GM23338 (cell line): Measurements from ENCODE around the gene COPB2. TPM values are rescaled to one million over a fixed set of nuclear protein-coding genes. Genes with fewer than 3 reads are reported as not detected.

Experiments used
- ATAC-seq: fragments of 200-7000 bp; cut with Tn5 transposase; 3 replicates; pipeline ENCODE4 v1.9.1; 2020
- DNase-seq: peaks from one replicate; pipeline ENCODE4 v3.0.0-alpha.2; 2015; ENCODE audit warnings: low spot score
- H2AFZ ChIP-seq: fragments of 200-600 bp; sonication (generic); 2 replicates; pipeline ENCODE4 v1.8.0; 2016; ENCODE audit warnings: antibody characterized with exemption, mild to moderate bottlenecking, moderate library complexity
- H3F3A ChIP-seq: fragments of 200-600 bp; sonication (generic); replicated peaks from 2 replicates; pipeline ENCODE4 v1.8.0; 2017; ENCODE audit warnings: antibody characterized with exemption, mixed run types, low read depth
- H3K27ac ChIP-seq: fragments of 200-600 bp; sonication (generic); 2 replicates; pipeline ENCODE4 v1.6.1; 2016; ENCODE audit warnings: low read depth
- H3K27me3 ChIP-seq: fragments of 200-600 bp; sonication (generic); 2 replicates; pipeline ENCODE4 v1.8.0; 2016; ENCODE audit warnings: mild to moderate bottlenecking, mixed run types, moderate library complexity; ENCODE audit not compliant: insufficient read depth
- H3K36me3 ChIP-seq: fragments of 200-600 bp; sonication (generic); 2 replicates; pipeline ENCODE4 v1.8.0; 2016; ENCODE audit warnings: mild to moderate bottlenecking; ENCODE audit not compliant: insufficient read depth
- H3K4me1 ChIP-seq: fragments of 200-600 bp; sonication (generic); 2 replicates; pipeline ENCODE4 v1.8.0; 2016; ENCODE audit warnings: mild to moderate bottlenecking, moderate library complexity; ENCODE audit not compliant: insufficient read depth
- H3K4me2 ChIP-seq: fragments of 200-600 bp; sonication (generic); 2 replicates; pipeline ENCODE4 v1.7.1; 2017; ENCODE audit warnings: mixed run types
- H3K4me3 ChIP-seq: fragments of 200-600 bp; sonication (generic); 2 replicates; pipeline ENCODE4 v1.6.1; 2016; ENCODE audit warnings: mixed run types
- H3K79me2 ChIP-seq: fragments of 200-600 bp; sonication (generic); replicated peaks from 2 replicates; pipeline ENCODE4 v1.8.0; 2017; ENCODE audit warnings: mild to moderate bottlenecking; ENCODE audit not compliant: insufficient read depth
- H3K9me2 ChIP-seq: fragments of 200-600 bp; sonication (generic); 2 replicates; pipeline ENCODE4 v1.8.0; 2017; ENCODE audit not compliant: insufficient read depth
- H4K20me1 ChIP-seq: fragments of 200-600 bp; sonication (generic); replicated peaks from 2 replicates; pipeline ENCODE4 v1.8.0; 2017; ENCODE audit warnings: mild to moderate bottlenecking; ENCODE audit not compliant: insufficient read depth
- H3K27ac Mint-ChIP-seq: 2 replicates; pipeline ENCODE4 v1.8.0; 2020; ENCODE audit warnings: inconsistent platforms, mild to moderate bottlenecking, moderate library complexity, mixed read lengths
- H3K27me3 Mint-ChIP-seq: 3 replicates; pipeline ENCODE4 v1.8.0; 2022; ENCODE audit warnings: low read depth, mild to moderate bottlenecking, moderate library complexity, mixed read lengths, inconsistent platforms; ENCODE audit not compliant: insufficient read depth, poor library complexity
- H3K36me3 Mint-ChIP-seq: 3 replicates; pipeline ENCODE4 v1.8.0; 2021; ENCODE audit warnings: low read depth, mild to moderate bottlenecking, inconsistent platforms, moderate library complexity, mixed read lengths
- H3K4me1 Mint-ChIP-seq: 3 replicates; pipeline ENCODE4 v1.8.0; 2020; ENCODE audit warnings: mild to moderate bottlenecking, inconsistent platforms, mixed read lengths
- H3K4me3 Mint-ChIP-seq: 3 replicates; pipeline ENCODE4 v1.8.0; 2021; ENCODE audit warnings: moderate library complexity, mild to moderate bottlenecking, inconsistent platforms, mixed read lengths
- H3K9me3 Mint-ChIP-seq: 3 replicates; pipeline ENCODE4 v1.8.0; 2020; ENCODE audit warnings: moderate library complexity, mild to moderate bottlenecking, inconsistent platforms, mixed read lengths
- CREB1 ChIP-seq: fragments of 250-450 bp; sonication (Bioruptor Pico); IDR thresholded peaks from 2 replicates; pipeline ENCODE4 v1.5.0; 2020; ENCODE audit warnings: low read depth, mild to moderate bottlenecking, moderate library complexity
- EZH2phosphoT487 ChIP-seq: fragments of 200-600 bp; sonication (generic); IDR thresholded peaks from one replicate; pipeline ENCODE4 v1.8.1; 2018; ENCODE audit warnings: antibody characterized with exemption; ENCODE audit not compliant: unreplicated experiment
- POLR2AphosphoS5 ChIP-seq: IDR thresholded peaks from 2 replicates; pipeline ENCODE4 v1.6.1; 2016; ENCODE audit warnings: antibody characterized with exemption, low read depth
- polyA plus RNA-seq: library from polyadenylated mRNA; unstranded; fragments of >200 nt; fragmentation: Nextera tagmentation; extraction: Ambion mirVana; gene quantifications from 2 replicates; pipeline ENCODE4 v1.2.1, GENCODE V29; 2016
- total RNA-seq: library from RNA; depleted of rRNA; stranded (reverse); fragments of >200 nt; shearing (Covaris generic); gene quantifications from 2 replicates; pipeline ENCODE4 v1.2.3, GENCODE V29; 2014
- TF ChIP-seq, protein P1 (sequence below), 2 experiments: fragments of 200-600 bp in 1 of 2; sonication (generic) in 1 of 2; conservative IDR thresholded peaks; 2 replicates each; pipeline versions ENCODE4 v1.5.1 to v1.6.1; 2016 to 2017; ENCODE audit warnings: antibody characterized with exemption in 2 of 2, low read depth in 2 of 2, mild to moderate bottlenecking in 2 of 2, moderate library complexity in 1 of 2
- TF ChIP-seq, protein P2 (sequence below): IDR thresholded peaks from one replicate; pipeline ENCODE4 v1.6.1; 2018; ENCODE audit warnings: antibody characterized with exemption; ENCODE audit not compliant: unreplicated experiment
- TF ChIP-seq, protein P3 (sequence below): IDR thresholded peaks from 2 replicates; pipeline ENCODE4 v1.6.1; 2016; ENCODE audit warnings: antibody characterized with exemption
- TF ChIP-seq, protein P4 (sequence below): fragments of 250-450 bp; sonication (Bioruptor Pico); IDR thresholded peaks from 2 replicates; pipeline ENCODE4 v1.5.0; 2020; ENCODE audit warnings: mild to moderate bottlenecking, moderate library complexity

The COPB2 gene
- total and polyA plus RNA-seq, 2 experiments from 2014 or later: 48.2 to 89.1 TPM

DNA sequence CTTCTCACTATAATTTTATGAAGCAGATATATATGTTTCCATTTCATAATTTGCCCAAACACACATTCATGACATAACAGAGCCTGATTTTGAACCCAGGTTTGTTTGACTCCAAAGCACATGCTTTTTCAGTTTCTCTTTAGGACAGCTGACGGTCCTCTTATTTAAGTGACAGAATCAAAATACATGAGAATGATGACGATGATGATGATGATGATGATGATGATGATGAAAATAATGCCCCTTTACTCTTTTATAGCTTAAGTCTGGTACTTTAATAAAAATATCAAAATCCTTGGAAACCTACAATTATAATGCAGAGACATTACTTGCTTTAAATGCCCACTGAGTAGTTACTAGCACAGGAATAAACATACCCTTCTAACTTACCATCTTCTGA, 15.3 kb downstream of the COPB2 start:
- H3K9me3 Mint-ChIP-seq: no peaks in the 10 kb centered on the region
- TF ChIP-seq, protein P1, sequence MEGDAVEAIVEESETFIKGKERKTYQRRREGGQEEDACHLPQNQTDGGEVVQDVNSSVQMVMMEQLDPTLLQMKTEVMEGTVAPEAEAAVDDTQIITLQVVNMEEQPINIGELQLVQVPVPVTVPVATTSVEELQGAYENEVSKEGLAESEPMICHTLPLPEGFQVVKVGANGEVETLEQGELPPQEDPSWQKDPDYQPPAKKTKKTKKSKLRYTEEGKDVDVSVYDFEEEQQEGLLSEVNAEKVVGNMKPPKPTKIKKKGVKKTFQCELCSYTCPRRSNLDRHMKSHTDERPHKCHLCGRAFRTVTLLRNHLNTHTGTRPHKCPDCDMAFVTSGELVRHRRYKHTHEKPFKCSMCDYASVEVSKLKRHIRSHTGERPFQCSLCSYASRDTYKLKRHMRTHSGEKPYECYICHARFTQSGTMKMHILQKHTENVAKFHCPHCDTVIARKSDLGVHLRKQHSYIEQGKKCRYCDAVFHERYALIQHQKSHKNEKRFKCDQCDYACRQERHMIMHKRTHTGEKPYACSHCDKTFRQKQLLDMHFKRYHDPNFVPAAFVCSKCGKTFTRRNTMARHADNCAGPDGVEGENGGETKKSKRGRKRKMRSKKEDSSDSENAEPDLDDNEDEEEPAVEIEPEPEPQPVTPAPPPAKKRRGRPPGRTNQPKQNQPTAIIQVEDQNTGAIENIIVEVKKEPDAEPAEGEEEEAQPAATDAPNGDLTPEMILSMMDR (conservative IDR thresholded peaks at IDR 0.05; ENCODE audit: low read depth in 2 of 2): no peak
- no peak for TF ChIP-seq POLR2AphosphoS5
- TF ChIP-seq, protein P2, sequence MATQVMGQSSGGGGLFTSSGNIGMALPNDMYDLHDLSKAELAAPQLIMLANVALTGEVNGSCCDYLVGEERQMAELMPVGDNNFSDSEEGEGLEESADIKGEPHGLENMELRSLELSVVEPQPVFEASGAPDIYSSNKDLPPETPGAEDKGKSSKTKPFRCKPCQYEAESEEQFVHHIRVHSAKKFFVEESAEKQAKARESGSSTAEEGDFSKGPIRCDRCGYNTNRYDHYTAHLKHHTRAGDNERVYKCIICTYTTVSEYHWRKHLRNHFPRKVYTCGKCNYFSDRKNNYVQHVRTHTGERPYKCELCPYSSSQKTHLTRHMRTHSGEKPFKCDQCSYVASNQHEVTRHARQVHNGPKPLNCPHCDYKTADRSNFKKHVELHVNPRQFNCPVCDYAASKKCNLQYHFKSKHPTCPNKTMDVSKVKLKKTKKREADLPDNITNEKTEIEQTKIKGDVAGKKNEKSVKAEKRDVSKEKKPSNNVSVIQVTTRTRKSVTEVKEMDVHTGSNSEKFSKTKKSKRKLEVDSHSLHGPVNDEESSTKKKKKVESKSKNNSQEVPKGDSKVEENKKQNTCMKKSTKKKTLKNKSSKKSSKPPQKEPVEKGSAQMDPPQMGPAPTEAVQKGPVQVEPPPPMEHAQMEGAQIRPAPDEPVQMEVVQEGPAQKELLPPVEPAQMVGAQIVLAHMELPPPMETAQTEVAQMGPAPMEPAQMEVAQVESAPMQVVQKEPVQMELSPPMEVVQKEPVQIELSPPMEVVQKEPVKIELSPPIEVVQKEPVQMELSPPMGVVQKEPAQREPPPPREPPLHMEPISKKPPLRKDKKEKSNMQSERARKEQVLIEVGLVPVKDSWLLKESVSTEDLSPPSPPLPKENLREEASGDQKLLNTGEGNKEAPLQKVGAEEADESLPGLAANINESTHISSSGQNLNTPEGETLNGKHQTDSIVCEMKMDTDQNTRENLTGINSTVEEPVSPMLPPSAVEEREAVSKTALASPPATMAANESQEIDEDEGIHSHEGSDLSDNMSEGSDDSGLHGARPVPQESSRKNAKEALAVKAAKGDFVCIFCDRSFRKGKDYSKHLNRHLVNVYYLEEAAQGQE: no peak
- no peak for TF ChIP-seq CREB1 (CRISPR knock-in tag)
- TF ChIP-seq, protein P3, sequence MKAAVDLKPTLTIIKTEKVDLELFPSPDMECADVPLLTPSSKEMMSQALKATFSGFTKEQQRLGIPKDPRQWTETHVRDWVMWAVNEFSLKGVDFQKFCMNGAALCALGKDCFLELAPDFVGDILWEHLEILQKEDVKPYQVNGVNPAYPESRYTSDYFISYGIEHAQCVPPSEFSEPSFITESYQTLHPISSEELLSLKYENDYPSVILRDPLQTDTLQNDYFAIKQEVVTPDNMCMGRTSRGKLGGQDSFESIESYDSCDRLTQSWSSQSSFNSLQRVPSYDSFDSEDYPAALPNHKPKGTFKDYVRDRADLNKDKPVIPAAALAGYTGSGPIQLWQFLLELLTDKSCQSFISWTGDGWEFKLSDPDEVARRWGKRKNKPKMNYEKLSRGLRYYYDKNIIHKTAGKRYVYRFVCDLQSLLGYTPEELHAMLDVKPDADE: no peak
- no peak for TF ChIP-seq EZH2phosphoT487
- TF ChIP-seq, protein P4, sequence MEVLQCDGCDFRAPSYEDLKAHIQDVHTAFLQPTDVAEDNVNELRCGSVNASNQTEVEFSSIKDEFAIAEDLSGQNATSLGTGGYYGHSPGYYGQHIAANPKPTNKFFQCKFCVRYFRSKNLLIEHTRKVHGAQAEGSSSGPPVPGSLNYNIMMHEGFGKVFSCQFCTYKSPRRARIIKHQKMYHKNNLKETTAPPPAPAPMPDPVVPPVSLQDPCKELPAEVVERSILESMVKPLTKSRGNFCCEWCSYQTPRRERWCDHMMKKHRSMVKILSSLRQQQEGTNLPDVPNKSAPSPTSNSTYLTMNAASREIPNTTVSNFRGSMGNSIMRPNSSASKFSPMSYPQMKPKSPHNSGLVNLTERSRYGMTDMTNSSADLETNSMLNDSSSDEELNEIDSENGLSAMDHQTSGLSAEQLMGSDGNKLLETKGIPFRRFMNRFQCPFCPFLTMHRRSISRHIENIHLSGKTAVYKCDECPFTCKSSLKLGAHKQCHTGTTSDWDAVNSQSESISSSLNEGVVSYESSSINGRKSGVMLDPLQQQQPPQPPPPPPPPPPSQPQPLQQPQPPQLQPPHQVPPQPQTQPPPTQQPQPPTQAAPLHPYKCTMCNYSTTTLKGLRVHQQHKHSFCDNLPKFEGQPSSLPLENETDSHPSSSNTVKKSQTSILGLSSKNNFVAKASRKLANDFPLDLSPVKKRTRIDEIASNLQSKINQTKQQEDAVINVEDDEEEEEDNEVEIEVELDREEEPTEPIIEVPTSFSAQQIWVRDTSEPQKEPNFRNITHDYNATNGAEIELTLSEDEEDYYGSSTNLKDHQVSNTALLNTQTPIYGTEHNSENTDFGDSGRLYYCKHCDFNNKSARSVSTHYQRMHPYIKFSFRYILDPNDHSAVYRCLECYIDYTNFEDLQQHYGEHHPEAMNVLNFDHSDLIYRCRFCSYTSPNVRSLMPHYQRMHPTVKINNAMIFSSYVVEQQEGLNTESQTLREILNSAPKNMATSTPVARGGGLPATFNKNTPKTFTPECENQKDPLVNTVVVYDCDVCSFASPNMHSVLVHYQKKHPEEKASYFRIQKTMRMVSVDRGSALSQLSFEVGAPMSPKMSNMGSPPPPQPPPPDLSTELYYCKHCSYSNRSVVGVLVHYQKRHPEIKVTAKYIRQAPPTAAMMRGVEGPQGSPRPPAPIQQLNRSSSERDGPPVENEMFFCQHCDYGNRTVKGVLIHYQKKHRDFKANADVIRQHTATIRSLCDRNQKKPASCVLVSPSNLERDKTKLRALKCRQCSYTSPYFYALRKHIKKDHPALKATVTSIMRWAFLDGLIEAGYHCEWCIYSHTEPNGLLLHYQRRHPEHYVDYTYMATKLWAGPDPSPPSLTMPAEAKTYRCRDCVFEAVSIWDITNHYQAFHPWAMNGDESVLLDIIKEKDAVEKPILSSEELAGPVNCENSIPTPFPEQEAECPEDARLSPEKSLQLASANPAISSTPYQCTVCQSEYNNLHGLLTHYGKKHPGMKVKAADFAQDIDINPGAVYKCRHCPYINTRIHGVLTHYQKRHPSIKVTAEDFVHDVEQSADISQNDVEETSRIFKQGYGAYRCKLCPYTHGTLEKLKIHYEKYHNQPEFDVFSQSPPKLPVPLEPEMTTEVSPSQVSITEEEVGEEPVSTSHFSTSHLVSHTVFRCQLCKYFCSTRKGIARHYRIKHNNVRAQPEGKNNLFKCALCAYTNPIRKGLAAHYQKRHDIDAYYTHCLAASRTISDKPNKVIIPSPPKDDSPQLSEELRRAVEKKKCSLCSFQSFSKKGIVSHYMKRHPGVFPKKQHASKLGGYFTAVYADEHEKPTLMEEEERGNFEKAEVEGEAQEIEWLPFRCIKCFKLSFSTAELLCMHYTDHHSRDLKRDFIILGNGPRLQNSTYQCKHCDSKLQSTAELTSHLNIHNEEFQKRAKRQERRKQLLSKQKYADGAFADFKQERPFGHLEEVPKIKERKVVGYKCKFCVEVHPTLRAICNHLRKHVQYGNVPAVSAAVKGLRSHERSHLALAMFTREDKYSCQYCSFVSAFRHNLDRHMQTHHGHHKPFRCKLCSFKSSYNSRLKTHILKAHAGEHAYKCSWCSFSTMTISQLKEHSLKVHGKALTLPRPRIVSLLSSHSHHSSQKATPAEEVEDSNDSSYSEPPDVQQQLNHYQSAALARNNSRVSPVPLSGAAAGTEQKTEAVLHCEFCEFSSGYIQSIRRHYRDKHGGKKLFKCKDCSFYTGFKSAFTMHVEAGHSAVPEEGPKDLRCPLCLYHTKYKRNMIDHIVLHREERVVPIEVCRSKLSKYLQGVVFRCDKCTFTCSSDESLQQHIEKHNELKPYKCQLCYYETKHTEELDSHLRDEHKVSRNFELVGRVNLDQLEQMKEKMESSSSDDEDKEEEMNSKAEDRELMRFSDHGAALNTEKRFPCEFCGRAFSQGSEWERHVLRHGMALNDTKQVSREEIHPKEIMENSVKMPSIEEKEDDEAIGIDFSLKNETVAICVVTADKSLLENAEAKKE (CRISPR knock-in tag): no peak
- no peak overlapping the region for H3K27ac Mint-ChIP-seq
- no peak for ATAC-seq
- Histone ChIP-seq H3K9me2 (no peaks in the 10 kb centered on the region), H3K4me1 (no peaks in the 10 kb centered on the region), H2AFZ (no peak overlapping the region), H3K27ac (no peak overlapping the region), H3K4me2 (no peak overlapping the region), H3K4me3 (no peak overlapping the region), H3F3A (no peaks in the 10 kb centered on the region), H3K27me3 (no peaks in the 10 kb centered on the region), H4K20me1 (peaks cover 8% of the 10 kb centered on the region; the same call in 1 of the 2 replicates), H3K36me3 (peaks cover 38% of the 10 kb centered on the region), H3K79me2 (no peaks in the 10 kb centered on the region)
- H3K36me3 Mint-ChIP-seq: peaks cover 63% of the 10 kb centered on the region
- no peak for DNase-seq
- H3K27me3 Mint-ChIP-seq: no peaks in the 10 kb centered on the region
- H3K4me1 Mint-ChIP-seq: no peaks in the 10 kb centered on the region
- no peak overlapping the region for H3K4me3 Mint-ChIP-seq
